ENCODE results near the gene PIP5K1C. TPM values are rescaled to one million over a fixed set of nuclear protein-coding genes. Genes with fewer than 3 reads are reported as not detected.

Gene PIP5K1C
- total and polyA plus RNA-seq, 9 of the 15 experiments (the other 6 are each of a cell fraction or from before 2014, with no cell fraction given): 0.38 to 22.1 (median 4.1) TPM

GRCh38 chr19:3671680-3672574, 28.3 kb downstream of the PIP5K1C start (continued):
- TF ChIP-seq POLR2AphosphoS5 (IDR thresholded peaks at IDR 0.05; ENCODE audit: control insufficient read depth, insufficient read depth, low read depth, low read length): no peak
- TF ChIP-seq ZNF77 (CRISPR knock-in tag; IDR thresholded peaks at IDR 0.05): no peak
- TF ChIP-seq U2AF1 (optimal IDR thresholded peaks at IDR 0.05; ENCODE audit: low read depth, low read length): no peak
- TF ChIP-seq RFX5 (IDR thresholded peaks at IDR 0.05; ENCODE audit: low read depth, low read length): no peak
- TF ChIP-seq HLTF (IDR thresholded peaks at IDR 0.05): no peak
- TF ChIP-seq RAD21 (CRISPR knock-in tag; conservative IDR thresholded peaks at IDR 0.05 in 1 of 2, IDR thresholded peaks at IDR 0.05 in 1 of 2): peak in 1 of 2 experiments; percentile 31; a peak in 3 of 4 replicates
- TF ChIP-seq SNAPC5 (CRISPR knock-in tag; IDR thresholded peaks at IDR 0.05): no peak
- no peak for TF ChIP-seq TFE3 (CRISPR knock-in tag; IDR thresholded peaks at IDR 0.05)
- TF ChIP-seq, protein P1, sequence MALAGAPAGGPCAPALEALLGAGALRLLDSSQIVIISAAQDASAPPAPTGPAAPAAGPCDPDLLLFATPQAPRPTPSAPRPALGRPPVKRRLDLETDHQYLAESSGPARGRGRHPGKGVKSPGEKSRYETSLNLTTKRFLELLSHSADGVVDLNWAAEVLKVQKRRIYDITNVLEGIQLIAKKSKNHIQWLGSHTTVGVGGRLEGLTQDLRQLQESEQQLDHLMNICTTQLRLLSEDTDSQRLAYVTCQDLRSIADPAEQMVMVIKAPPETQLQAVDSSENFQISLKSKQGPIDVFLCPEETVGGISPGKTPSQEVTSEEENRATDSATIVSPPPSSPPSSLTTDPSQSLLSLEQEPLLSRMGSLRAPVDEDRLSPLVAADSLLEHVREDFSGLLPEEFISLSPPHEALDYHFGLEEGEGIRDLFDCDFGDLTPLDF (CRISPR knock-in tag; IDR thresholded peaks at IDR 0.05): no peak
- no peak for TF ChIP-seq TCFL5 (CRISPR knock-in tag; conservative IDR thresholded peaks at IDR 0.05)
- TF ChIP-seq PHF20 (IDR thresholded peaks at IDR 0.05; ENCODE audit: partially characterized antibody): no peak
- no peak for TF ChIP-seq CTBP1 (IDR thresholded peaks at IDR 0.05; ENCODE audit: borderline replicate concordance)
- TF ChIP-seq BRCA1 (IDR thresholded peaks at IDR 0.05): no peak
- TF ChIP-seq BRCA1 (CRISPR knock-in tag; IDR thresholded peaks at IDR 0.05): no peak
- TF ChIP-seq MAFF (IDR thresholded peaks at IDR 0.05; ENCODE audit: low read length): no peak
- TF ChIP-seq L3MBTL2 (IDR thresholded peaks at IDR 0.05): no peak
- no peak for TF ChIP-seq KLF6 (CRISPR knock-in tag; IDR thresholded peaks at IDR 0.05; ENCODE audit: borderline replicate concordance)
- no peak for TF ChIP-seq USF2 (CRISPR knock-in tag; IDR thresholded peaks at IDR 0.05)
- TF ChIP-seq YY1 (IDR thresholded peaks at IDR 0.05; ENCODE audit: borderline replicate concordance in 1 of 3, control insufficient read depth in 1 of 3, extremely low read depth in 1 of 3, insufficient read depth in 3 of 3, insufficient read length in 1 of 3, insufficient replicate concordance in 2 of 3, low read depth in 1 of 3, low read length in 2 of 3): peak in 1 of 3 experiments; percentile 60
- TF ChIP-seq NR4A1 (CRISPR knock-in tag; IDR thresholded peaks at IDR 0.05): no peak
- TF ChIP-seq NR4A1 (tag; IDR thresholded peaks at IDR 0.05): no peak
- no peak for TF ChIP-seq SMAD4 (CRISPR knock-in tag; conservative IDR thresholded peaks at IDR 0.05)
- TF ChIP-seq MCM5 (IDR thresholded peaks at IDR 0.05; ENCODE audit: low read depth): no peak
